ENCODE measurements around the gene SHB. TPM values are rescaled to one million over a fixed set of nuclear protein-coding genes. Genes with fewer than 3 reads are reported as not detected.

SHB gene
- total RNA-seq, 6 experiments from 2014 or later = 12.0 to 43.1 (median 21.9) TPM

DNA sequence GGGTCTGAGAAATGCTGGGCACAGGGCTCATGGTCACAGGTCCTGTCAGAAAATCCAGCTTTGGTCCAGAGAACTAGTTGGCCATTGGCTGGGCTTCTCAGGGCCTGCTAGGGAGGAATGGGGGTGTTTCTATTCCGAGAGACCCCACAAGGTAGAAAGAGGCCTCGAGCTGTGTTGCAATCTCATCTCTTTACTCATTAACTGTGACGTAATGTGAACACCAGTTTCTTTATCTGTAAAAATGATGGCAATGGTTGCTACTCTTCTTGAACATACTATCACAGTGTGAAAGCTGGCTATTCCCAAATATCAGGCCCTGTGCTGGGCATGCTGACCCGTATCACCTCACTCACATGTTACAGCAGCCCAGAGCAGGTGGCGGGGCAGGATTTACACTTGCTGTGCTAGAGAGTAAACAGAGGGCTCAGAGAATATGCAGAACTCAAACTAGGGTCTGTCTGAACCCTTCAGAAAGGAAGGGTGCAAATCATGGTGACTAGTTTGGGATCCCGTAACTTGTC, 129.4 kb downstream of the SHB start:
- TF ChIP-seq, protein P1, sequence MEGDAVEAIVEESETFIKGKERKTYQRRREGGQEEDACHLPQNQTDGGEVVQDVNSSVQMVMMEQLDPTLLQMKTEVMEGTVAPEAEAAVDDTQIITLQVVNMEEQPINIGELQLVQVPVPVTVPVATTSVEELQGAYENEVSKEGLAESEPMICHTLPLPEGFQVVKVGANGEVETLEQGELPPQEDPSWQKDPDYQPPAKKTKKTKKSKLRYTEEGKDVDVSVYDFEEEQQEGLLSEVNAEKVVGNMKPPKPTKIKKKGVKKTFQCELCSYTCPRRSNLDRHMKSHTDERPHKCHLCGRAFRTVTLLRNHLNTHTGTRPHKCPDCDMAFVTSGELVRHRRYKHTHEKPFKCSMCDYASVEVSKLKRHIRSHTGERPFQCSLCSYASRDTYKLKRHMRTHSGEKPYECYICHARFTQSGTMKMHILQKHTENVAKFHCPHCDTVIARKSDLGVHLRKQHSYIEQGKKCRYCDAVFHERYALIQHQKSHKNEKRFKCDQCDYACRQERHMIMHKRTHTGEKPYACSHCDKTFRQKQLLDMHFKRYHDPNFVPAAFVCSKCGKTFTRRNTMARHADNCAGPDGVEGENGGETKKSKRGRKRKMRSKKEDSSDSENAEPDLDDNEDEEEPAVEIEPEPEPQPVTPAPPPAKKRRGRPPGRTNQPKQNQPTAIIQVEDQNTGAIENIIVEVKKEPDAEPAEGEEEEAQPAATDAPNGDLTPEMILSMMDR (IDR thresholded peaks at IDR 0.05) = no peak
- no peak for TF ChIP-seq POLR2A (IDR thresholded peaks at IDR 0.05)
- ATAC-seq (peak in 3 of 4 donors; percentile 18 to 40 (median 25)), DNase-seq (no peak)
- Histone ChIP-seq H3K36me3 (peaks cover 0 to 10% (median 2%) of the 10 kb centered on the region in 4 donors), H3K4me3 (no peak overlapping the region), H3K4me1 (peaks cover 0 to 12% (median 0%) of the 10 kb centered on the region in 4 donors), H3K9me3 (no peaks in the 10 kb centered on the region), H3K27me3 (no peaks in the 10 kb centered on the region), H3K27ac (peak overlapping the region in 1 of 3 donors; percentile 24)
- 61% methylated on average over 6 of the region's 6 CpGs for WGBS (ENCODE audit: insufficient coverage, low coverage, low lambda C conversion rate, missing lambda C conversion rate)
- intact Hi-C loops (cut with DNase I) = no loop called here

DNA sequence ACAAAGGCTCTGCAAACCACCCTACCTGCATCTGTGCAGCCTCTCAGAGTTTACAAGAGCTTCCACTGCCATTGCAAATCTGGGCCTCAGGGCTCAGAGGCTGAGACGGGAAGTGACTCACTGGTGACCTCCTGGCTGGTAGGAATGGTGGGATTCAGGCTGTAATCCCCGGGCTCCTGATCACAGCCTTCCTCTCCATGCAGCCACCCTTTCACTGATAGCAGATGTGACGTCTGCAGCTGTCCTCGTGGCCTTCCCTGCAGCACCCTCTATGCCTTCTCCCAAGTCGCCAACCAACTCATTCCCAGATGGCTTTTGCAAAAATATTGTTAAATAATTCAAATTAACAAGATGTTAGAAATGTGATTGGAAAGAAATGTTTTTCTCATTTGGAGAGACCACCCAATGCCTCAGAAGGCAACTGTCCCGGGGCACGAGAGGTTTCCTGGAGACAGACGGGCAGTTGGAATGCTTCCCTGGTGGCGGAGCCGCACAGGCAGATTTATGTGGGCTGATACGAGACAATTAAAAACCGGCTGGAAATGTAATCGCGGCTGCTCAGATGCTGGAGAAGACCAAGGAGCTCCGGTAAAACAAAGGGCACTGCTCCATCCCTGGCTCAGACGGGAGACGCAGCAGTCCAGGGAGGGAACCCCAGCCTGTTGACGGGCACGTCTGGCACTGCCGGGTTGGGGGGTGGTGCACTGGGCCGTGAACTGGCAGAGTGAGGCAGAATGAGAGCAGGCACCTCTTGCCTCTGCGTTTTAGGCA, 130.7 kb downstream of the SHB start:
- Histone ChIP-seq H3K36me3 (peaks cover 0 to 10% (median 1%) of the 10 kb centered on the region in 4 donors), H3K4me3 (no peak overlapping the region), H3K27ac (no peak overlapping the region), H3K4me1 (peaks cover 0 to 12% (median 0%) of the 10 kb centered on the region in 4 donors), H3K27me3 (no peaks in the 10 kb centered on the region), H3K9me3 (no peaks in the 10 kb centered on the region)
- TF ChIP-seq, protein P1 (IDR thresholded peaks at IDR 0.05) = no peak
- TF ChIP-seq POLR2A (IDR thresholded peaks at IDR 0.05) = no peak
- no peak for DNase-seq
- 71% methylated on average over 14 of the region's 22 CpGs for WGBS (ENCODE audit: insufficient coverage, low coverage, low lambda C conversion rate, missing lambda C conversion rate)
- intact Hi-C loops (cut with DNase I) = no loop called here
- ATAC-seq = peak; percentile 57 to 79 (median 64)

DNA sequence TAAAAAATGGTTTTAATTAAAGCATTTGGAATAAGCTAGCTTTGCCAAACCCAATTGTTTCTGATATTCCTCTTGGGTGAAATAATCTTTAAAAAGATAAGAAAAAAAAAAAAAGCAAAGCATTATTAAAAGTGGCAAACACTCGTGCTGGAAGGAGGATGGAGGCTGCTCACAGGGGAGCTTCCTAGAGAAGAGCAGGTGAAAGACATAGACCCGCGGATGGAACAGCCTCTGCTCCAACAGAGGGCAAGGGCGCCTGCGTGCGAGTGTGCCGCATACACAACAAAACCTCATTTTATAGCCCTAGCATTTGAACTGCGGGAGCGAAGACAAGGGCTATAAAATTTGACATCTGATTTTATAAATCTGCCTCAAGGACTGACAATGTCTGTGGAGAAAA, 131.7 kb downstream of the SHB start:
- DNase-seq (no peak), ATAC-seq (no peak)
- Histone ChIP-seq H3K4me3 (no peak overlapping the region), H3K9me3 (no peaks in the 10 kb centered on the region), H3K4me1 (peaks cover 0 to 12% (median 0%) of the 10 kb centered on the region in 4 donors), H3K27ac (no peak overlapping the region), H3K27me3 (no peaks in the 10 kb centered on the region), H3K36me3 (peaks cover 0 to 9% (median 1%) of the 10 kb centered on the region in 4 donors)
- intact Hi-C loops (cut with DNase I) = no loop called here
- TF ChIP-seq POLR2A (IDR thresholded peaks at IDR 0.05) = no peak
- TF ChIP-seq, protein P1 (IDR thresholded peaks at IDR 0.05) = no peak
- WGBS (ENCODE audit: insufficient coverage, low coverage, low lambda C conversion rate, missing lambda C conversion rate) = 87% methylated on average over 8 of the region's 9 CpGs

DNA sequence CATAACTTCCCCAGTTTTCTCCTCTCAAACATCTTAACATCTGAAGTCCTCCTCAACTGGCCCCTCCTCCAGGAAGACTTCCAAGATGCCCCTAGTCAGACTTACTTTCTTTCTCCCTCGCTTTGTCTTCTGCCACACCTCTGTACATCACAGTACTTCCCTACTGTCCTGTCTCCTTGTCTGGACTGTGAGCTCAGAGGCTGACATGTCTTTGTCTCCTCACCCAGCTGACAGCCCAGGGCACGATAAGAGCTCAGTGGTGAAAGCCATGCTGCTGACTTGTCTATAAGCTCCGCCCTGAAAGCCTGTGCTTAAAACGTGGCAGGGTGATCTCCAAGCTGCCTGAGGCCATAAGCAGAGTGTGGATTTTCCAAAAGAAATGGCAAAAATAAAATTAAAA, 132.1 kb downstream of the SHB start:
- Histone ChIP-seq H3K36me3 (peaks cover 0 to 5% (median 1%) of the 10 kb centered on the region in 4 donors), H3K4me1 (peaks cover 0 to 12% (median 0%) of the 10 kb centered on the region in 4 donors), H3K27ac (no peak overlapping the region), H3K4me3 (no peak overlapping the region), H3K9me3 (no peaks in the 10 kb centered on the region), H3K27me3 (no peaks in the 10 kb centered on the region)
- 60% methylated on average over 4 of the region's 4 CpGs for WGBS (ENCODE audit: insufficient coverage, low coverage, low lambda C conversion rate, missing lambda C conversion rate)
- intact Hi-C loops (cut with DNase I) = no loop called here
- ATAC-seq (no peak), DNase-seq (no peak)
- no peak for TF ChIP-seq POLR2A (IDR thresholded peaks at IDR 0.05)
- TF ChIP-seq, protein P1 (IDR thresholded peaks at IDR 0.05) = no peak
